ENCODE data around the gene ZNF827.
A peak's percentile ranks its signal among the peaks of the same experiment; 100 is the strongest.

DNA sequence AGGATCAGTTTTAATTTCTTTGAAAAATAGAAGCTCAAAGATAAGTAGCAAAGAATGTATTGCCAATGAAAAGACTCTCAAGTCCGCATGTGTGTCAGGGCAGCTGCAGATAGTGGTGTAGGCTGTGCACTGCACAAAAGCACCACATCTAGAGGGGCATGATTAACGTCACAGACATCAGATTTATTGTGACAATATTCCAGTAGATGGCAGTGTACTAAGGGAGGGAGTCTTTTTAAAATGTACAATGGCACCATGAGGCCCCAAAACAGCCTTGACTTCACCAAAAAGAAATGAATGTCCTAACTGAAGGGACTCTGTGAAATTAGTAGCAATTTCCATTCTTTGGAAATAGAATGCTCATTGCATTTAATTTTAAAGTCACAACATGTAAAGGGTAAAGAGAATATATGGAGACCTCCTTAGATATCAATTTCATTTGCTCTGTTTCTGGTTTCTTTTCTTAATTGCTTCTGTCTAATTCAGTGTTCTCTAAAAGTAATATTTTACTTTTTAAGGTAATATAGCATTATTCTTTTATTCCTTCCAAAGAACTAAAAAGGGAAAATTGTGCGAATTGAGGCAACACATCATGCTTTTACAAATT is 98.4 kb downstream of the ZNF827 start:
- peak; percentile 29 to 52 (median 38) for TF ChIP-seq CTCF (optimal IDR thresholded peaks at IDR 0.05 in 1 of 3, IDR thresholded peaks at IDR 0.05 in 1 of 3, conservative IDR thresholded peaks at IDR 0.05 in 1 of 3; ENCODE audit: extremely low read depth in 1 of 3, insufficient read depth in 2 of 3, low read length in 3 of 3)
- no peak for TF ChIP-seq EZH2 (IDR thresholded peaks at IDR 0.05; ENCODE audit: low read length)
